NCI-H446 treated with DMSO at 0.1 percent for 48 hours (cell line): ENCODE results near the gene SPIB.

Source experiments
- DNase-seq: peaks from one replicate; lab custom pipeline; 2025; lab: John Stamatoyannopoulos, UW

The SPIB gene

DNA sequence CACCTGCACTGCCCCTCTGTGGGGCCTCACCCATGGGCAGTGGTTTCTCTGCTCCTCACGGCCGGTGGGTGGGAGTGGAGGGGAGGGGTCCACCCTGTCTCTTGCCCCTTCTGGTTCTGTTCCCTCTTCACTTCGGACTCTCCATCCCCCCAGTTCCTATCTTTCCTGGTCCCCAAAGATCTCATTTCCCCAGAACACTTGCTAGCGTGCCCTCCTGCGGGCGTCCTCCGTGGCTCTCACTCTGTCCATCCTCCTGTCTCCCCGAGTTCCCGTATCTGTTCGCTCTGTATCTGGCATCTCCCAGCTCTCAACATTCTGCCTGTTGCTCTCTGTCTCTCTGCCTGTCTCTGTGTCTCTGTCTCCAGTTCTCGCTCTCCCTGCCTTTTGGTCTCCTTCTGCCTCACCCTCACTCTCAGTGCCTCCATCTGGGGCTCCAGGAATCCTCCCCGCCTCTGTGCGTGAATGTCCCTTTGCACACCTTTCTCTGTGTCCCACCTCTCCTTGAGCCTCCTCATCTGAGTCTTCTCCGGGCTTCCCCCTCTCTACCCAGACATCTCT lies 363 bp downstream of the SPIB start:
- DNase-seq, result no peak

DNA sequence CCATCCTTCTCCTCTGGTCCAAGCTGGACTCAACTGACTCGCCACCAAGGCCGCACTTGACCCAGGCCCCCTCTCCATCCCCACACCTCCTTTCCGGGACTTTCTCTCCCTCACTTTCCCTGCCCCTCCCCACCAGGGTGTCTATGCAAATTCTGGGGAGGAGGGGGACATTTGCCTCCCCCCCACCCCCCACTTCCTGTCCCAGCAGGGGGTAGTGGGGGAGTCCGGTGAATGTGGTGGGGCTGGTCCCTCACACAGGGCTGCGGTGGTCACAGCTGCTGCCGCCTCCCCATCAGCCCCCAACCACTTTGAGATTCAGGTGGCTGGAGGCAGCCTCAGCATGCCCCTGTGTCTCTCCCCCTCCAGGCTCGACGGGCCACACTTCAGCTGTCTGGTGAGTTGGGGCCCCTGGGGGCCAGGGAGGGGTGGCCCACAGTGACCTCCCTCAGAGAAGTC lies 870 bp downstream of the SPIB start:
- no peak for DNase-seq

DNA sequence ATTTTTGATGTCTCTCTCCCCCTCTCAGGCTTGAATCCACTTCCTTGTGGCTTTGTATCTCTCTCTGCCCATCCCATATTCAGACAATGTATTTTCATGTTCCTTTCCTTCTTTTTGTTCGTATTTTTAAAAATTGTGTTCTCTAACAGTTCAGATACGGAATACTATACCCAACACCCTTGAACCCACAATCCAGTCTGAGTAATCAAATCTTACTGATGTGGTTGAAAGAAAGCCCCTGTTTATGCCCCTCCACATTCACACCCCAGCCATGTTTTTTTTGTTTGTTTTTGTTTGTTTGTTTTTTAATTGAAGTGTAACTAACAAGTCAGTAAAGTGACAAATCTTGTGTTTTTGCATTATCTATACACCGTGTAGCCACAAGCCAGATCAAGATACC lies 1.4 kb downstream of the SPIB start:
- no peak for DNase-seq

DNA sequence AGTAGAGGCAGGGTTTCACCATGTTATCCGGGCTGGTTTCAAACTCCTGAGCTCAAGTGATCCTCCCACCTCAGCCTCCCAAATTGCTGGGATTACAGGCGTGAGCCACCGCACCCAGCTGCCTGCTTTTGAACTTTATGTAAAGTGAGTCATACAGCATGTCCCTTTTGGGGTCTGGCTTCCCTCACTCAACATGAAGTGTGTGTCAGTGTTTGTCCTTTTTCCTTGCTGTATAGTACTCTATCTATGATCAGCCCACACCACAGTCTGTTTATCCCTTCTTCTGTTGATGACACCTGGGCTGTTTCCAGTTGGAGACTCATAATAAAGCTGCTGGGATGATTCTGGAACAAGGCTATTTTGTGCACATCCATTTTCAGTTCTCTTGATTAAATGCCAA lies 2.1 kb downstream of the SPIB start:
- DNase-seq, result no peak

DNA sequence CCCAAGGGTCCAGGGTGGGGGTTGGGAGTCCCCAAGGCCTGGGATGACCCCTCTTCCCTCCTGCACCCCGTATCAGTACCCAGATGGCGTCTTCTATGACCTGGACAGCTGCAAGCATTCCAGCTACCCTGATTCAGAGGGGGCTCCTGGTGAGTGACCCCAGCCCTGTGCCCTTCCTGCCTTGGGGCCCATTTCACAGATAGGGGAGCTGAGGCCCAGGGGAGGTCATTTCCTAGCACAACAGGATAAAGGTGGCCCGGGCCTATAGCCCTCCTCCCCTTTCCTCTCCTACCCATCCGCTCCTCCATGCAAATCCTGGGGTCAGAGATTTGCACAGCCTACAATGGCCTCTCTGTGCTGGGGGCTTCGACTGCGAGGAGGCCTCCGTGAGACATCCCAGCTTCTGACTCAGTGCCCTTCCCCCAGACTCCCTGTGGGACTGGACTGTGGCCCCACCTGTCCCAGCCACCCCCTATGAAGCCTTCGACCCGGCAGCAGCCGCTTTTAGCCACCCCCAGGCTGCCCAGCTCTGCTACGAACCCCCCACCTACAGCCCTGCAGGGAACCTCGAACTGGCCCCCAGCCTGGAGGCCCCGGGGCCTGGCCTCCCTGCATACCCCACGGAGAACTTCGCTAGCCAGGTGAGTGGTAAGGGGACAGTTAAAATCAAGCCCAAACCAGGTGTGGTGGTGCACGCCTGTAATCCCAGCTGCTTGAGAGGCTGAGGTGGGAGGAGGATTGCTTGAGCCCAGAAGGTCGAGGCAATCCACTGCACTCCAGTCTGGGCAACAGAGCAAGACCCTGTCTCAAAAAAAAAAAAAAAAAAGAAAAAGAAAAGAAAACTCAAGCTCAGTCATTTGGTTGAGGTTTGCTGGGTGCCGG lies 3.9 kb downstream of the SPIB start:
- DNase-seq, result no peak

DNA sequence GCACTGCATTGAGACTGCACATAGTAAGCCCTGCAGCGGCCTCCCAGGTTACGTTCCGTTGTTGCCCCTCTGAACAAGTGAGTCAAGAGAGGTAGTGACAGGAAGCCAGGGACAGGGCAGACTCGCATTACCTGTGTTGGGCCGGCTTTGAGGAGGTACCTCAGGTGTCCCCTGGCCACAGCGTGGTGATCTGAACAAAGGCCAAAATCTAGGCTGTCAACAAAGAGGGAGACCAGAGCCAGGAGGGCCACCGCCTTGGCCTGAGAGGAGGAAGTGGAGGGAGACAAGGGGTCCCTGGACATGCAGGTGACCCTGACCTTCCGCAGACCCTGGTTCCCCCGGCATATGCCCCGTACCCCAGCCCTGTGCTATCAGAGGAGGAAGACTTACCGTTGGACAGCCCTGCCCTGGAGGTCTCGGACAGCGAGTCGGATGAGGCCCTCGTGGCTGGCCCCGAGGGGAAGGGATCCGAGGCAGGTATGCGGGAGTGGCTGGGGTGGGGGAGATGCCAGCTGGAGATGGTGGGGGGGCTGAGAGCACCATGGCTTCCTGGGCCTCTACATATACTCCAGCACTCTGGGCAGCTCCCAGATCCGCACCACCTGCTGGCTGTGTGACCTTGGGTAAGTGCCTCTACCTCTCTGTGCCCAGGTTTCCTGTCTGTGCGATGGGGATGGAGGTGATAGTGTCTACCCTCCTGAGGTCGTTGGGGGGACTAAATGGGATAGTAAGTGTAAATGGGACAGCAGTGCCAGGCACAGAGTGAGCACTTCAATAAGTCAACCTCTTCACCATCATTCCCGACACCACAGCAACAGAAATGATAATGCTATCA lies 4.8 kb downstream of the SPIB start:
- DNase-seq, result no peak

DNA sequence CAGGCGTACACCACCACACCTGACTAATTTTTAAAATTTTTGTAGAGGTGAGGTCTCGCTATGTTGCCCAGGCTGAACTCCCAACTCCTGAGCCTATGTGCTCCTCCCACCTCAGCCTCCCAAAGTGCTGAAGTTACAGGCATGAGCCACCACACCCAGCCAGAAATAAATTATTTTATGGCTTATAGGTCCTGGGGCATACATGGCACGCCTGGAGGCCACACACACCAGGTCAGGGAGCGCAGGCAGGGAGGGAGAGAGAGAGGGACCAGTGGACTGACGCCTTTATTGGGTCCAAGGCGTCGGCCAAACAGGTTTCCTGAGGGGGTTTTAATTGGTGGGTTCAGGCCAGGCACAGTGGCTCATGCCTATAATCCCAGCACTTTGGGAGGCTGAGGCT lies 6.8 kb downstream of the SPIB start:
- DNase-seq, result no peak

DNA sequence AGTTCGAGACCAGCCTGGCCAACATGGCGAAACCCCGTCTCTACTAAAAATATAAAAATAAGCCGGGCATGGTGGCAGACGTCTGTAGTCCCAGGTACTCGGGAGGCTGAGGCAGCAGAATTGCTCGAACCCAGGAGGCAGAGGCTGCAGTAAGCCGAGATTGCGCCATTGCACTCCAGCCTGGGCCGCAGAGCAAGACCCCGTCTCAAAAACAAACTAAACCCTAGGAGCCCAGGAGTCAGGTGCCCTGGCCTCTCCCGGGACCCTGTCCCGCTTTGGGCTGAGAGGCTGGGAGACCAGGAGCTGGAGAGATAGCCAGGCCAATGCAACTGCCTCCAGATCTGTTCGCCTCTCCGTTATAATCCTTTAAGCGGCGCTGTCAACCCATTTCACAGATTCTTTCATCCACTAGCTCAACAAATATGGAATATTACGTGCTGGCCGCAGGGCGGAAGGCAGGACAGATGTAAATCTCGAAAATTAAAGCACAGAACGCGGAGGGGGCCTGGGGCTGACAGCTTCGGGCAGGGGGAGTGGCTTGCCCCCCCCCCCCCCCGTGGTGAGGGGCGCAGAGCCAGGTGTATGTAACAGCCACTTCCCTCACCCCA lies 8.7 kb downstream of the SPIB start:
- no peak for DNase-seq

DNA sequence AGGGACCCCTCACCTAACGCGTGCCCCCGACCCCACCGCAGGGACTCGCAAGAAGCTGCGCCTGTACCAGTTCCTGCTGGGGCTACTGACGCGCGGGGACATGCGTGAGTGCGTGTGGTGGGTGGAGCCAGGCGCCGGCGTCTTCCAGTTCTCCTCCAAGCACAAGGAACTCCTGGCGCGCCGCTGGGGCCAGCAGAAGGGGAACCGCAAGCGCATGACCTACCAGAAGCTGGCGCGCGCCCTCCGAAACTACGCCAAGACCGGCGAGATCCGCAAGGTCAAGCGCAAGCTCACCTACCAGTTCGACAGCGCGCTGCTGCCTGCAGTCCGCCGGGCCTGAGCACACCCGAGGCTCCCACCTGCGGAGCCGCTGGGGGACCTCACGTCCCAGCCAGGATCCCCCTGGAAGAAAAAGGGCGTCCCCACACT lies 9.3 kb downstream of the SPIB start:
- no peak for DNase-seq

DNA sequence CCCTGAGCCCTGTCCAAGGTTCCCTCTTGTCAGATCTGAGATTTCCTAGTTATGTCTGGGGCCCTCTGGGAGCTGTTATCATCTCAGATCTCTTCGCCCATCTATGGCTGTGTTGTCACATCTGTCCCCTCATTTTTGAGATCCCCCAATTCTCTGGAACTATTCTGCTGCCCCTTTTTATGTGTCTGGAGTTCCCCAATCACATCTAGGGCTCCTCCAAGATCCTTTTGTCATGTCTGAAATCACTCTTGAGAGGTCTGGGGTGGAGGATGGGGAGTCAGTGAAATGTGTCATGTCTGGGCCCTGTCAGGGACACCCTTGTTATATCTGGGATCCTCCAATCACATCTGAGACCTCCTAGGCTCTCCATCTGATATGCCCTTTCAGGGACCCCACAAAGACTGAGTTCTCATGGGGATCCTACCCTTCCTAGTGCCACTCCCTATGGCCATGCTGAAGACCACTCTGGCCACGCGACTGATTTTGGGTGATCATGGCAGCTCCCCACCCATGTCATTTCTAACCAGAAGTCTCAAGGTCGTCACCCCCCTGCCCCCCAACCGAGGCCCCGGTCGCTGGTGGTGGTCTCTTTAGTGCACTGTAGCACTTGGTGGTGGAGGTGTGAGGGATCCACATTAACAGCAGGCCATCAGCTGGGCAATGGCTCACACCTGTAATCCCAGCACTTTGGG lies 10.2 kb downstream of the SPIB start:
- DNase-seq, result no peak

DNA sequence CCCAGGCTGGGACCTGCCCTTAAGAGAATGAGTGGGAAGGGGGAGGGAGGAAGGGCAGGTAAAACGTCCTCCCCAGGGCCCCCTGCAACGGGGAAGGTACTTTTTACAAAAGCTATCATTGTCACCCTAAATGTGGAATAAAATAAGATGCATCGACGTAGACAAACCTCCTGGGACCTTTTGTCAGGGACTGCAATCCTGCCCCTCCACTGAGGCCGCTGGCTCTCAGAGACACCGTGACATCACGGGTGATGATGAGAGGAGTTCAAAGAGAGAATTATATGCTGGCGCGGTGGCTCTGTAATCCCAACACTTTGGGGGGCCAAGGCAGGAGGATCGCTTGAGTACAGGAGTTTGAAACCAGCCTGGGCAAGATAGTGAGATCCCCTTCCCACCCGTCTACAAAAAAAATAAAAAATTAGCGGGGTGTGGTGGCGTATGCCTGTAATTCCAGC lies 12.2 kb downstream of the SPIB start:
- no peak for DNase-seq

DNA sequence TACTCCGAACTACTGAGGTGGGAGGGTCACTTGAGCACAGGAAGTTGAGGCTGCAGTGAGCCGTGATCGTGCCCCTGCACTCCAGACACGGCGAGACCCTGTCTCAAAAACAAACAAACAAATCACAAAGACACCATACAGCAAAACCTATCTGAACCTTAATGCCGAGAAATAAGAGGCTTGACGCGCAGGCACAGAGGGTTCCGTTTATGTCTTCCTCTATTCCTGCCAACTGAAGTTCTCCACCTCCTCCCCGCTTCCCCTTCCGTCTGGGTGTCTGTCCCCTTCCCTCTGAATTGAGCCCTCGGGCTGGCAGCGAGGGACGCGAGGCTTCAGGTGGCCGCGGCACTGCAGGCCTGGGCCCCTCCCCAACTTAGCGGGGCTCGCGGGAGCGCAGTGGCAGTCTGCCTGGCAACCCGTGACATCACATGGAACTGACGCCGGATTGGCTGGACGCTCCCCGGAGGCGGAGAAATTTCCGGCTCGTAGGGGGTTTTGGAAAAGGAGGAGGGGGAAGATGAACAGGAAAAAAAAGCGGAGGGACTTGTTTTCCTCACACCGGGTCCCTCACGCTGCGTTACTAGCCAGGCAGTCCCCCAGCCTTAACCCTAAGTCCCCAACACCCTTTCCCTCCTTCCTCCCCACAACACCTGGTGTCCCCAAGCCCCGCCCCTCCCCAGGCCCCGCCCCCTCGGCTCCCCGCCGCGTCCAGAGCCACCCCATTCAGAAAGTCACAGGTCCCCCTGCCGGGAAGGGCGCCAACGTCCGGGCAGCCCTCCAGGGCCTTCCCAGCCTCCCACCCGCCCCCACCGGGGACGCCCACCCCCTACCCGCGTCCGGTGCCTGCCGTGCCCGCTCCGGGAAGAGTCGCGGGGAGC lies 12.8 kb downstream of the SPIB start:
- peak; percentile 19 for DNase-seq

DNA sequence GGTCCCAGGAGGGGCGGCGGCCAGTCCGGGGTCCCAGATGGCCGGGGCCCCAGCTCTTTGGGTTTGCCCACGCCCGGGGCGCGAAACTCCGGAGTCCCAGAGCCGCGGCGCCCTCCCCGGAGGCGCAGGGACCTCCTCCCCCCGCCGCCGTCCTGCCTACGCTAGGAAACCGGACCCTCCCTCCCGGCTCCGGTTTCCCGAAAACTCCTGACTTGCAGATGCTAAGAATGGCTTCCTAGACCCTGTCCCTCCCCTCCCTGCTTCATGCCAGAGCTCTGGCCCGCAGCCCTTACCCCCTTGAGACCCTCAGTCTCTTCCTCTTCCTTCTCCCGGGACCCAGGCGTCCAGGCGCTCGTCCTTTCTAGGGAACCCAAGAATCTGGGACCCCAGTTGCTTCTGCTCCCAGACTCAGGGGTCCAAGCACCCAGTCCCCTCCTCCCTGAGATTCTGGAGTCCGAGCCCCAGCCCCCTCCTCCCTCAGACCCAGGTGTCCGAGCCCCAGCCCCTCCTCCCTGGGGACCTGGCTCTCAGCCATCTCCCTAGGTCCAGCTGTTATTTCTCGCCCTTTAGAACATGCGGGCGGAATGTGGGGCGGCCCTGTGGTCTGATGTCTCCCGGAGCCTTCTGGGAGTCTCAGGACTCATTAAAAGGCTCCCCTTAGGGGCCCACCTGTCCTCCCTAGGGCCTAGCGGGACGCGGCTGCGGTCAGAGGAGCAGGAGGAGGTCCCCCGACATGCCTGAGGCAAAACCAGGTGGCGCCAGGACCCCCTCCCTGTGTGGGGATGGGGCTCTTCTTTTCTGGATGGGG lies 13.7 kb downstream of the SPIB start, which contains the start of gene MYBPC2:
MYBPC2 (plus strand) TSS at position 672 of the 808 bp plus-strand sequence; CDS start at position 734, 62 bp downstream.
- DNase-seq, result no peak

DNA sequence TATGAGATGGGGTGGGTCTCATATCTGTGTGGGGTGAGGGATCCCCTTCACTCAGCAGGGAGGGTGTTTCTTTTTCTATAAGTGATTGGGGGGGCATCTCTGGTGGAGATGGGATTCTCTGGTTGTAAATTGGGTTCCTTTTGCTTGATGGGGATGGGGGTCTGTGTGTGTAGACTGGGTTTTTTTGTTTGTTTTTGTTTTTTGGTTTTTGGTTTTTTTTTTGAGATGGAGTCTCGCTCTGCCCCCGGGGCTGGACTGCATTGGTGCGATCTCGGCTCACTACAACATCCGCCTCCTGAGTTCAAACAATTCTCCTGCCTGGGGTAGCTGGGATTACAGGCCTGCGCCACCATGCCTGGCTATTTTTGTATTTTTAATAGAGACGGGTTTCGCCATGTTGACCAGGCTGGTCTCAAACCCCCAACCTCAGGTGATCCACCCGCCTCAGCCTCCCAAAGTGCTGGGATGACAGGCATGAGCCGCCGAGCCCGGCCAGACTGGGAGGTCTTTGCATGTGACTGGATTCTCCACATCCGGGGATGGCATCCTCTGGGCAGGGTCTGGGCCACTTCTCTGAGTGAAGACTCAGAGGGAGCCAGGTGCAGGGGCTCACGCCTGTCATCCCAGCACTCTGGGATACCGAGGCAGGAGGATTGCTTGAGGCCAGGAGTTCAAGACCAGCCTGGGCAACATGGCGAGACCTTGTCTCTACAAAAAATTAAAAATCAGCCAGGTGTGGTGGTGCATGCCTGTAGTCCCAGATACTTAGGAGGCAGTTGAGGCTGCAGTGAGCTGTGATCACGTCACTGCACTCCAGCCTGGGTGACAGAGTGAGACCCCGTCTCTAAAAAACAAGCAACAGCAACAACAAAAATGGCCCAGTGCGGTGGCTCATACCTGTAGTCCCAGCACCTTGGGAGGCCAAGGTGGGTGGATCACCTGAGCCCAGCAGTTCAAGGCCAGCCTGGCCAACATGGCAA lies 14.8 kb downstream of the SPIB start:
- DNase-seq, result no peak

DNA sequence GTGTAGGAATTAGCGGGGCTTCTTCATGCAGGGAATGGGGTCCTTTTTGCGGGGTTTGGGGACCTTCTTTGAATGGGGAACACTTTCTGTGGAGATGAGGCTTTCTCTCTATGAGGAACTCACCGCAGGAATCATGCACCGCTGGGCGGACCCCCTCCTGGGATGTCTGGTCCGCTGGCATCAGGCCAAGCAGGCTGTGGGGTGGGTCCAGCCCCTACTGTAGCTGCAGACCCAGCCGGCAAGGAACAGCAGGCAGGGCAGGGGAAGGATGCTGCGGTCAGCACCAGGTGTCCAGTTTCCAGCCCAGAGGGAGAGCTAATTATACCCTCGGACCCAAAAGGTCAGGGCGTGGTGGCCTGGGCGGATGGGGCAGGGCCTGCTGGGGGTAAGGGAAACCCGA lies 15.8 kb downstream of the SPIB start:
- no peak for DNase-seq

DNA sequence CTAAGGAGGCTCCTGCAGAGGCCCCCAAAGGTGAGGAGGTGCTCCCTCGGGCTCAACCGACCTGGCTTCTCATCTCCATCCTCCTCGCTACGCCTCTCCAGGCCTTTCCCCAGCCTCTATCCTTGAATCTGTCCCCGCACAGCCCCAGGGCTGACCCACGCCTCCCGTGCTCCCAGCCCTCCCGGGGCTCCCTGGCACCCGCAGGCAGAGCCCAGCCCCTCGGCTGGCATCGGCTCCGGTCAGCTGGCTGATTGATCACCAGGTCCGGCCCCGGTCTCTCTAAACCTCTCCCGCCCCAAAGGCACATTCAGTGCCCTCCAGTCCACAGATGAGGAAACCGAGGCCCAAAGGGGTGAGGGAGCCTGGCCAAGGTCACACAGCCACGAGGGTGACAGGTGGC lies 16.5 kb downstream of the SPIB start:
- no peak for DNase-seq

DNA sequence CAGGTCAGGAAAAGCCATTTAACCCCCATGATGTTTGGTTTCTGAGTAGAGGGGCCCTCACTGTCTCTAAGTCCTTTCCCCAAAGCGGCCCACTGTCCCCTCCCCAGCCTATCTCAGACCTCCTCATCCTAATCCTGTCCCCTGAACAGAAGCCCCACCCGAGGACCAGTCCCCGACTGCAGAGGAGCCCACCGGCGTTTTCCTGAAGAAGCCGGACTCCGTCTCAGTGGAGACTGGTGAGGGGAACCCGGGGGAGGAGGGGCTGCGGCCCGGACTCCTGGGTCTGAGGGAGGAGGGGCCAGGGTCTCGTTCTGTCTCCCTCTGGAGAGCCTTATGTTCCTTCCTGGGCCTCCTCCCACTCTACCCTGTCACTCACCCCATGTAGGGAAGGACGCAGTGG lies 16.9 kb downstream of the SPIB start:
- DNase-seq, result no peak

DNA sequence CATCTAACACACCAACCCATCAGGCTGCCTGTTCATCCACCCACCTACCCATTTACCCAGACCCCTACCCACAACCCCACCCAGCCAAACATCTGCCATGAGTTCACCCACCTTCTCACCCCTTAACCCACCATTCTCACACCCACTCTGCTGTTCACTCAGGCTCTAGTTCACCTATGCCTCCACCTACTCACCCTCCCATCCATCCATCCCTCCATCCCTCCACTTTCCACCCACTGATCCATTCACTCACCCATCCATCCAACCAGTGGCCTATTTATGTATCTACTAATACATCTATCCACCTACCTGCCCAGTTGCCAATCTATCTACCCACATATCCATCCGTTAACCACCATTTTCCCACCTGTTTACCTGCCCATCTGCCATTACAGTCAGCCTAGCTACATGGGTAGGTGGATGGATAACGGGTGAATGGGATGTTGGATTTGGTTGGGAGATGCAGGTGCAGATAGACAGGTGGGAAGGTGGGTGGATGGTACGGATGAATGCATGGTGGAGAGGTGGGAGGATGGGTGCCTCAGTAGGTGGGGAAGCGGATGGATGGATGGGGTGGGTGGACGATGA lies 19.2 kb downstream of the SPIB start:
- no peak for DNase-seq
